HepG2 (cell line): Measurements from ENCODE around the gene PDPK1.

Experiments
- EZH2 ChIP-seq: conservative IDR thresholded peaks from 2 replicates; pipeline ENCODE4 v1.6.1; 2012; ENCODE audit warnings: mild to moderate bottlenecking, low read depth, low read length, moderate library complexity
- POLR2AphosphoS5 ChIP-seq: IDR thresholded peaks from 2 replicates; pipeline ENCODE4 v1.6.1; 2012; ENCODE audit warnings: low read depth, low read length
- TP53 ChIP-seq: sonication (generic); formaldehyde crosslinking; conservative IDR thresholded peaks from 2 replicates; pipeline ENCODE4 v1.4.0; 2020; ENCODE audit warnings: missing genetic modification reagents
- ZC3H4 ChIP-seq: sonication (generic); formaldehyde crosslinking; IDR thresholded peaks from 2 replicates; pipeline ENCODE4 v1.4.0; 2020; ENCODE audit warnings: missing genetic modification reagents, borderline replicate concordance
- TF ChIP-seq, protein P1 (sequence below): IDR thresholded peaks from 2 replicates; pipeline ENCODE4 v1.6.1; 2016; ENCODE audit warnings: mild to moderate bottlenecking
- TF ChIP-seq, protein P2 (sequence below): sonication (generic); formaldehyde crosslinking; IDR thresholded peaks from 2 replicates; pipeline ENCODE4 v1.5.1; 2020; ENCODE audit warnings: missing genetic modification reagents, mild to moderate bottlenecking, borderline replicate concordance

DNA sequence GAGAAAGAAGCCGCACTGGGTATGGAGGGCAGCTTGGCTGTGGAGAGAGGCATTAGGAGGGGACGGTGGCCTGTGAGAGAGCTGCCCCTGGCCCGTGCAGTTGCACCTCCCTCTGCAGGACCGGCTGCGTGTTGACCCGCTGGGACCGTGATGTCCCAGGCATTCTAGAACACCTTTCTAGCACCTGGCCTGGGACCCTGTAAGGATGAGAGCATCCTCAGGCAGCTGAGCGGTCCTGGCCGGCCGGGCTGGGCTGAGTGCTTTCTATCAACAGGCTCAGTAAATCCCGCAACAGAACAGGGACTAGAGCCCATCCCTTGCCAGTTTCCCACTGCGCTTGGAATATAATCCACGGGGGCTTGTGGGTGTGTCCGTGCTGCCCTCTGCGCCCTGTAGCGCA is 48.2 kb upstream of the PDPK1 start:
- TF ChIP-seq ZC3H4 (no peak), POLR2AphosphoS5 (no peak), TP53 (CRISPR knock-in tag) (no peak), EZH2 (no peak)
- TF ChIP-seq, protein P1, sequence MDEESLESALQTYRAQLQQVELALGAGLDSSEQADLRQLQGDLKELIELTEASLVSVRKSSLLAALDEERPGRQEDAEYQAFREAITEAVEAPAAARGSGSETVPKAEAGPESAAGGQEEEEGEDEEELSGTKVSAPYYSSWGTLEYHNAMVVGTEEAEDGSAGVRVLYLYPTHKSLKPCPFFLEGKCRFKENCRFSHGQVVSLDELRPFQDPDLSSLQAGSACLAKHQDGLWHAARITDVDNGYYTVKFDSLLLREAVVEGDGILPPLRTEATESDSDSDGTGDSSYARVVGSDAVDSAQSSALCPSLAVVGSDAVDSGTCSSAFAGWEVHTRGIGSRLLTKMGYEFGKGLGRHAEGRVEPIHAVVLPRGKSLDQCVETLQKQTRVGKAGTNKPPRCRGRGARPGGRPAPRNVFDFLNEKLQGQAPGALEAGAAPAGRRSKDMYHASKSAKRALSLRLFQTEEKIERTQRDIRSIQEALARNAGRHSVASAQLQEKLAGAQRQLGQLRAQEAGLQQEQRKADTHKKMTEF = no peak
- TF ChIP-seq, protein P2, sequence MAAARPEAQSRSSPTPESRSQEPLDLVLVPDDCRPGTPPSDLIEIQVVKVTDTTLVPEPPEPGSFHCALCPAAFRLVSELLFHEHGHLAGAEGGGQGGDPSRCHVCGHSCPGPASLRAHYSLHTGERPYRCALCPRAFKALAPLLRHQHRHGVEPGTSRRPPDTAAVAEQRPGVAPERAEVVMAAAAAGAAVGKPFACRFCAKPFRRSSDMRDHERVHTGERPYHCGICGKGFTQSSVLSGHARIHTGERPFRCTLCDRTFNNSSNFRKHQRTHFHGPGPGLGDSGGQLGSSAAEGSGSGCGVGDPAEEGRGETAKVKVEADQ (CRISPR knock-in tag) = no peak
